ENCODE results near the gene MYCT1. TPM values are rescaled to one million over a fixed set of nuclear protein-coding genes. Genes with fewer than 3 reads are reported as not detected.

MYCT1 gene
- total and polyA plus RNA-seq, 9 donors: 2.7 to 17.9 (median 6.3) TPM

- no peaks in the 10 kb centered on the region for H3K4me1 ChIP-seq (ENCODE audit: insufficient read depth)
- no peaks in the 10 kb centered on the region for H3K9me3 ChIP-seq
- H3K4me3 ChIP-seq: no peak within 1 kb of the TSS
- no peak for TF ChIP-seq POLR2A (IDR thresholded peaks at IDR 0.05)
- TF ChIP-seq EP300 (IDR thresholded peaks at IDR 0.05): no peak
- TF ChIP-seq CTCF (IDR thresholded peaks at IDR 0.05): no peak
- WGBS, 3 donors: 4 to 9% (median 6%) methylated on average over 5 of the region's 5 CpGs
- intact Hi-C loops (cut with DNase I): no loop called here
- no peak within 1 kb of the TSS for H3K27ac ChIP-seq
- no peak for DNase-seq
- no peaks in the 10 kb centered on the region for H3K27me3 ChIP-seq
- H3K36me3 ChIP-seq: no peaks in the 10 kb centered on the region
These were observed 53.0 kb downstream of the MYCT1 start, which contains the start of gene VIP for GRCh38 chr6:152750694-152751093. Gene VIP, plus strand, starts transcription at chr6:152750797. Its CDS starts 1,381 bp downstream, at chr6:152752178.

GRCh38 chr6:152765331-152765730, 67.6 kb downstream of the MYCT1 start:
- no peaks in the 10 kb centered on the region for H3K27me3 ChIP-seq
- H3K4me1 ChIP-seq (ENCODE audit: insufficient read depth): no peaks in the 10 kb centered on the region
- intact Hi-C loops (cut with DNase I): no loop called here
- H3K4me3 ChIP-seq: no peak overlapping the region
- H3K36me3 ChIP-seq: no peaks in the 10 kb centered on the region
- TF ChIP-seq CTCF (IDR thresholded peaks at IDR 0.05) (no peak), EP300 (IDR thresholded peaks at IDR 0.05) (no peak), POLR2A (IDR thresholded peaks at IDR 0.05) (no peak)
- 78 to 82% (median 80%) methylated on average over 3 of the region's 3 CpGs for WGBS, 3 donors
- no peak for DNase-seq
- H3K9me3 ChIP-seq: no peaks in the 10 kb centered on the region
- no peak overlapping the region for H3K27ac ChIP-seq

GRCh38 chr6:152769159-152769558, 71.5 kb downstream of the MYCT1 start:
- Histone ChIP-seq H3K36me3 (no peaks in the 10 kb centered on the region), H3K27ac (no peak overlapping the region), H3K4me1 (ENCODE audit: insufficient read depth) (no peaks in the 10 kb centered on the region), H3K4me3 (no peak overlapping the region), H3K9me3 (no peaks in the 10 kb centered on the region), H3K27me3 (no peaks in the 10 kb centered on the region)
- TF ChIP-seq CTCF (IDR thresholded peaks at IDR 0.05) (no peak), EP300 (IDR thresholded peaks at IDR 0.05) (no peak), POLR2A (IDR thresholded peaks at IDR 0.05) (no peak)
- intact Hi-C loops (cut with DNase I): no loop called here
- 63 to 83% (median 68%) methylated on average over 7 of the region's 7 CpGs for WGBS, 3 donors
- DNase-seq: no peak

- Histone ChIP-seq H3K36me3 (no peaks in the 10 kb centered on the region), H3K4me3 (no peak overlapping the region), H3K9me3 (no peaks in the 10 kb centered on the region), H3K4me1 (ENCODE audit: insufficient read depth) (no peaks in the 10 kb centered on the region), H3K27me3 (no peaks in the 10 kb centered on the region), H3K27ac (no peak overlapping the region)
- TF ChIP-seq EP300 (IDR thresholded peaks at IDR 0.05): no peak
- TF ChIP-seq POLR2A (IDR thresholded peaks at IDR 0.05): no peak
- no peak for TF ChIP-seq CTCF (IDR thresholded peaks at IDR 0.05)
- intact Hi-C loops (cut with DNase I): no loop called here
- no peak for DNase-seq
- WGBS, 3 donors: 72 to 78% (median 77%) methylated on average over 2 of the region's 2 CpGs
These were observed 72.3 kb downstream of the MYCT1 start for GRCh38 chr6:152769993-152770392.

Data from ovary (tissue), 9 donors.